Endothelial cell of umbilical vein (primary cell): ENCODE measurements around the gene COMT. TPM values are rescaled to one million over a fixed set of nuclear protein-coding genes. Genes with fewer than 3 reads are reported as not detected.

ENCODE experiments used
- BruUV-seq: library from RNA; stranded (reverse); fragments of 400-500 nt; replicated peaks from 2 replicates; lab custom pipeline; 2021; lab: Mats Ljungman, UMichigan
- CTCF ChIA-PET: fragments of 300-600, 350-600 bp; sonication (Branson Sonifier 250); formaldehyde crosslinking; loops from one replicate; lab custom pipeline; 2021; ENCODE audit warnings: antibody characterized with exemption, inconsistent platforms; lab: Charles Lee
- POLR2A ChIA-PET: fragments of 300-600, 350-600 bp; sonication (Branson Sonifier 250); formaldehyde crosslinking; loops from one replicate; lab custom pipeline; 2021; ENCODE audit warnings: antibody characterized with exemption, inconsistent platforms; lab: Charles Lee
- DNase-seq: peaks from one replicate; pipeline ENCODE4 v3.0.0-alpha.2; 2011; ENCODE audit warnings: low read depth, low spot score
- FAIRE-seq: peaks from 2 replicates; lab custom pipeline; 2011; peaks lifted over from hg19 to GRCh38; lab: Jason Lieb, UNC
- H2AFZ ChIP-seq: 2 replicates; pipeline ENCODE4 v1.6.0; 2012; ENCODE audit warnings: low read depth, low read length, control low read depth, inconsistent platforms
- H3K27ac ChIP-seq: 2 replicates; pipeline ENCODE4 v1.5.1; 2011; ENCODE audit warnings: low read depth, mild to moderate bottlenecking, control low read depth, low read length, moderate library complexity; ENCODE audit not compliant: insufficient read depth
- H3K27me3 ChIP-seq, 2 experiments: 2 replicates each; pipeline versions ENCODE4 v1.6.0 to v1.6.1; 2011; ENCODE audit warnings: low read length in 2 of 2, mixed read lengths in 1 of 2; ENCODE audit not compliant: control insufficient read depth in 2 of 2, insufficient read depth in 2 of 2
- H3K36me3 ChIP-seq, 2 experiments: 2 replicates in 1 of 2; 3 replicates in 1 of 2; pipeline ENCODE4 v1.5.1; 2011; ENCODE audit warnings: low read length in 2 of 2, mild to moderate bottlenecking in 1 of 2, moderate library complexity in 1 of 2; ENCODE audit not compliant: control insufficient read depth in 2 of 2, insufficient read depth in 2 of 2; ENCODE audit errors: extremely low read depth in 1 of 2
- H3K4me1 ChIP-seq: 3 replicates; pipeline ENCODE4 v1.5.1; 2011; ENCODE audit warnings: mild to moderate bottlenecking, low read length; ENCODE audit not compliant: control insufficient read depth, insufficient read depth; ENCODE audit errors: extremely low read depth
- H3K4me2 ChIP-seq: 2 replicates; pipeline ENCODE4 v1.6.1; 2011; ENCODE audit warnings: low read length, control low read depth, mixed read lengths; ENCODE audit not compliant: insufficient read depth
- H3K4me3 ChIP-seq, 3 experiments: fragments of 200-600 bp in 1 of 3; sonication (generic), shearing (Covaris generic) in 1 of 3; replicated peaks in 1 of 3; 2 replicates each; pipeline ENCODE4 v1.5.1; 2011 to 2016; ENCODE audit warnings: control low read depth in 3 of 3, low read length in 3 of 3, mild to moderate bottlenecking in 2 of 3, inconsistent platforms in 1 of 3, low read depth in 1 of 3, moderate library complexity in 1 of 3; ENCODE audit not compliant: insufficient read depth in 1 of 3
- H3K79me2 ChIP-seq: 2 replicates; pipeline ENCODE4 v1.6.0; 2012; ENCODE audit warnings: low read length, inconsistent platforms; ENCODE audit not compliant: control insufficient read depth, insufficient read depth
- H3K9ac ChIP-seq: replicated peaks from 2 replicates; pipeline ENCODE3; 2011; ENCODE audit warnings: low read length, control low read depth; ENCODE audit not compliant: insufficient read depth; ENCODE audit errors: extremely low read depth
- H3K9me1 ChIP-seq: replicated peaks from 3 replicates; pipeline ENCODE4 v1.6.0; 2011; ENCODE audit warnings: mild to moderate bottlenecking, low read length; ENCODE audit not compliant: control insufficient read depth, insufficient read depth; ENCODE audit errors: extremely low read depth
- H3K9me3 ChIP-seq: replicated peaks from 2 replicates; pipeline ENCODE4 v1.5.1; 2012; ENCODE audit warnings: low read length, inconsistent platforms; ENCODE audit not compliant: control insufficient read depth, insufficient read depth
- H4K20me1 ChIP-seq: replicated peaks from 2 replicates; pipeline ENCODE3; 2011; ENCODE audit warnings: mild to moderate bottlenecking, low read length; ENCODE audit not compliant: control insufficient read depth, insufficient read depth; ENCODE audit errors: extremely low read depth
- EZH2 ChIP-seq: IDR thresholded peaks from 2 replicates; pipeline ENCODE4 v1.6.1; 2012; ENCODE audit warnings: borderline replicate concordance, low read depth, mild to moderate bottlenecking, moderate library complexity, low read length, inconsistent platforms; ENCODE audit not compliant: severe bottlenecking
- FOS ChIP-seq: IDR thresholded peaks from 2 replicates; pipeline ENCODE4 v1.6.1; 2011; ENCODE audit warnings: mild to moderate bottlenecking, low read length, moderate library complexity, borderline replicate concordance; ENCODE audit not compliant: insufficient read depth
- GATA2 ChIP-seq: IDR thresholded peaks from 2 replicates; pipeline ENCODE4 v1.7.0; 2011; ENCODE audit warnings: low read depth, mild to moderate bottlenecking, moderate library complexity, mixed read lengths, low read length; ENCODE audit not compliant: insufficient read length, insufficient read depth
- JUN ChIP-seq: IDR thresholded peaks from 2 replicates; pipeline ENCODE4 v1.6.1; 2011; ENCODE audit warnings: borderline replicate concordance, low read depth; ENCODE audit not compliant: insufficient read length, insufficient read depth
- MAX ChIP-seq: IDR thresholded peaks from 2 replicates; pipeline ENCODE4 v1.6.1; 2011; ENCODE audit not compliant: insufficient read depth, insufficient read length
- MYC ChIP-seq: IDR thresholded peaks from one replicate; pipeline ENCODE4 v1.6.1; 2011; ENCODE audit warnings: mild to moderate bottlenecking, low read depth, low read length
- POLR2A ChIP-seq: IDR thresholded peaks from 2 replicates; pipeline ENCODE4 v1.6.1; 2012; ENCODE audit warnings: low read depth, mild to moderate bottlenecking, control low read depth, low read length
- POLR2AphosphoS5 ChIP-seq: IDR thresholded peaks from 2 replicates; pipeline ENCODE4 v1.6.1; 2012; ENCODE audit warnings: low read depth, mild to moderate bottlenecking, control low read depth, low read length, moderate library complexity; ENCODE audit not compliant: insufficient read depth
- dilution Hi-C: fragments of 300-500 bp; cut with MboI; formaldehyde crosslinking; loops from one replicate; pipeline ENCODE4 v1.15.0; 2019; ENCODE audit warnings: low sequenced_read_pairs; ENCODE audit not compliant: extremely low pct_ligation_motif_present
- intact Hi-C: fragments of 100-400 bp; cut with micrococcal nuclease; formaldehyde crosslinking; loops from one replicate; pipeline ENCODE4 v1.10.0; 2022
- polyA plus RNA-seq, 4 experiments: library from polyadenylated mRNA; depleted of rRNA in 3 of 4; stranded (reverse) in 3 of 4; unstranded in 1 of 4; fragments of >200 nt; gene quantifications; 2 replicates each; pipeline versions ENCODE4 v1.2.1 to v1.2.3, GENCODE V29; 2011 to 2012; ENCODE audit warnings: missing spikeins in 1 of 4
- total RNA-seq: library from RNA; stranded (reverse); gene quantifications from 2 replicates; pipeline ENCODE4 v1.2.3, GENCODE V29; 2021
- TF ChIP-seq, protein P1 (sequence below), 2 donors: IDR thresholded peaks; 1 replicate in 1 of 2; 2 replicates in 1 of 2; pipeline ENCODE4 v1.5.1; 2011; ENCODE audit warnings: low read length in 2 of 2, mild to moderate bottlenecking in 2 of 2, moderate library complexity in 2 of 2, control low read depth in 1 of 2, inconsistent platforms in 1 of 2, low read depth in 1 of 2; ENCODE audit not compliant: insufficient read depth in 1 of 2; ENCODE audit errors: extremely low read depth in 1 of 2

The COMT gene
- total and polyA plus RNA-seq, 2 donors (not counting 3 experiments of a cell fraction or from before 2014, with no cell fraction given): 221 to 537 TPM

DNA sequence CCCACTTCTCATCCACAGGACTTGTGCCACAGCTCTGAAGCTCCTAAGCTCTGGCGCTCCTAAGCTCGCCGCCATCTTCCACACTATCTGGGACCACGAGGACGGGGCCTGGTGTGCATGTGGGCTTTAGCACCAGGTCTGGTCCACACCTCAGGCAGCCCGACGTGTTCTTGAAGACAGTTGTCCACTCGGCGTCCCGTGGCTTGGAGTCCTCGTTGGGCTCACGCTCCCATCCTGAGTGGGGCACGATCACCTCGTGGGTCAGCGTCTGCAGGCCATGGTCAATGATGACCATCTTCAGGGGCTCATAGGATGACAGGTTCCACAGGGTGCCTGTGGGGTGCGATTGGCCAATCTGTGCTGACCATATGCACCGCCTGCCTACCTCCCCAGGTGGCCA lies 37.2 kb downstream of the COMT start:
- ChIA-PET CTCF (interaction anchor here (1.1 to 4.6 kb wide), 4 partner anchors 32 to 42 kb away, joined by 3 to 26 read pairs (median 4); partner anchors contain the start of gene TANGO2), POLR2A (no interaction called here)
- intact Hi-C loops (no loop called here), dilution Hi-C loops (no loop called here)
- no peak overlapping the region for H2AFZ ChIP-seq
- no peaks in the 10 kb centered on the region for H3K9me3 ChIP-seq
- H3K36me3 ChIP-seq: peaks cover 4 to 44% of the 10 kb centered on the region in 2 experiments
- H4K20me1 ChIP-seq: no peaks in the 10 kb centered on the region
- H3K9me1 ChIP-seq: no peaks in the 10 kb centered on the region
- BruUV-seq: no TSS peak
- H3K79me2 ChIP-seq: peaks cover 3% of the 10 kb centered on the region
- no peak overlapping the region for H3K4me2 ChIP-seq
- TF ChIP-seq, protein P1, sequence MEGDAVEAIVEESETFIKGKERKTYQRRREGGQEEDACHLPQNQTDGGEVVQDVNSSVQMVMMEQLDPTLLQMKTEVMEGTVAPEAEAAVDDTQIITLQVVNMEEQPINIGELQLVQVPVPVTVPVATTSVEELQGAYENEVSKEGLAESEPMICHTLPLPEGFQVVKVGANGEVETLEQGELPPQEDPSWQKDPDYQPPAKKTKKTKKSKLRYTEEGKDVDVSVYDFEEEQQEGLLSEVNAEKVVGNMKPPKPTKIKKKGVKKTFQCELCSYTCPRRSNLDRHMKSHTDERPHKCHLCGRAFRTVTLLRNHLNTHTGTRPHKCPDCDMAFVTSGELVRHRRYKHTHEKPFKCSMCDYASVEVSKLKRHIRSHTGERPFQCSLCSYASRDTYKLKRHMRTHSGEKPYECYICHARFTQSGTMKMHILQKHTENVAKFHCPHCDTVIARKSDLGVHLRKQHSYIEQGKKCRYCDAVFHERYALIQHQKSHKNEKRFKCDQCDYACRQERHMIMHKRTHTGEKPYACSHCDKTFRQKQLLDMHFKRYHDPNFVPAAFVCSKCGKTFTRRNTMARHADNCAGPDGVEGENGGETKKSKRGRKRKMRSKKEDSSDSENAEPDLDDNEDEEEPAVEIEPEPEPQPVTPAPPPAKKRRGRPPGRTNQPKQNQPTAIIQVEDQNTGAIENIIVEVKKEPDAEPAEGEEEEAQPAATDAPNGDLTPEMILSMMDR (IDR thresholded peaks at IDR 0.05; ENCODE audit: extremely low read depth in 1 of 2, insufficient read depth in 1 of 2, low read depth in 1 of 2, low read length in 2 of 2): no peak
- no peak for TF ChIP-seq MAX
- no peak for TF ChIP-seq FOS
- no peak for TF ChIP-seq MYC
- no peak for TF ChIP-seq POLR2AphosphoS5
- TF ChIP-seq POLR2A: no peak
- TF ChIP-seq GATA2: no peak
- no peak for TF ChIP-seq JUN
- no peak for TF ChIP-seq EZH2
- DNase-seq (no peak), FAIRE-seq (no peak)
- H3K27ac ChIP-seq: no peak overlapping the region
- no peak overlapping the region for H3K9ac ChIP-seq
- peaks cover 22% of the 10 kb centered on the region for H3K4me1 ChIP-seq
- no peaks in the 10 kb centered on the region for H3K27me3 ChIP-seq
- no peak overlapping the region for H3K4me3 ChIP-seq
